ENCODE measurements around the gene RAB34. TPM values are rescaled to one million over a fixed set of nuclear protein-coding genes. Genes with fewer than 3 reads are reported as not detected.
A peak's percentile ranks its signal among the peaks of the same experiment; 100 is the strongest.

The RAB34 gene
- total and polyA plus RNA-seq, 7 donors, result 16.6 to 205 (median 146) TPM

DNA sequence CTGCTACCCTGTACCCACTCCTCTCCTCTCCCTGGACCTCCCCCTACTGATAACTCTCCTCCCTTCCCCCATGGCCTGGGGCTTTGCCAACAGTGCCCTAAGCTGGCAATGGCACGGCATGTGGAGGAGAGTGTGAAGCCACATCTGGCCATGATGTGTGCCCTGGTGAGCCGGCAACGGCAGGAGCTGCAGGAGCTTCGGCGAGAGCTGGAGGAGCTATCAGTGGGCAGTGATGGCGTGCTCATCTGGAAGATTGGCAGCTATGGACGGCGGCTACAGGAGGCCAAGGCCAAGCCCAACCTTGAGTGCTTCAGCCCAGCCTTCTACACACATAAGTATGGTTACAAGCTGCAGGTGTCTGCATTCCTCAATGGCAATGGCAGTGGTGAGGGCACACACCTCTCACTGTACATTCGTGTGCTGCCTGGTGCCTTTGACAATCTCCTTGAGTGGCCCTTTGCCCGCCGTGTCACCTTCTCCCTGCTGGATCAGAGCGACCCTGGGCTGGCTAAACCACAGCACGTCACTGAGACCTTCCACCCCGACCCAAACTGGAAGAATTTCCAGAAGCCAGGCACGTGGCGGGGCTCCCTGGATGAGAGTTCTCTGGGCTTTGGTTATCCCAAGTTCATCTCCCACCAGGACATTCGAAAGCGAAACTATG is 31.3 kb upstream of the RAB34 start:
- TF ChIP-seq POLR2A (IDR thresholded peaks at IDR 0.05), result no peak
- no peak overlapping the region for H3K27ac ChIP-seq
- DNase-seq, result no peak
- H3K4me3 ChIP-seq, result no peak overlapping the region
- H3K9me3 ChIP-seq, result no peaks in the 10 kb centered on the region
- 42 to 78% methylated on average over 18 of the region's 18 CpGs for WGBS, 2 donors
- H3K36me3 ChIP-seq, result peaks cover 0 to 9% (median 4%) of the 10 kb centered on the region in 4 donors
- peaks cover 0 to 39% (median 33%) of the 10 kb centered on the region in 4 donors for H3K4me1 ChIP-seq
- no peaks in the 10 kb centered on the region for H3K27me3 ChIP-seq
- intact Hi-C loops (cut with DNase I), result no loop called here

DNA sequence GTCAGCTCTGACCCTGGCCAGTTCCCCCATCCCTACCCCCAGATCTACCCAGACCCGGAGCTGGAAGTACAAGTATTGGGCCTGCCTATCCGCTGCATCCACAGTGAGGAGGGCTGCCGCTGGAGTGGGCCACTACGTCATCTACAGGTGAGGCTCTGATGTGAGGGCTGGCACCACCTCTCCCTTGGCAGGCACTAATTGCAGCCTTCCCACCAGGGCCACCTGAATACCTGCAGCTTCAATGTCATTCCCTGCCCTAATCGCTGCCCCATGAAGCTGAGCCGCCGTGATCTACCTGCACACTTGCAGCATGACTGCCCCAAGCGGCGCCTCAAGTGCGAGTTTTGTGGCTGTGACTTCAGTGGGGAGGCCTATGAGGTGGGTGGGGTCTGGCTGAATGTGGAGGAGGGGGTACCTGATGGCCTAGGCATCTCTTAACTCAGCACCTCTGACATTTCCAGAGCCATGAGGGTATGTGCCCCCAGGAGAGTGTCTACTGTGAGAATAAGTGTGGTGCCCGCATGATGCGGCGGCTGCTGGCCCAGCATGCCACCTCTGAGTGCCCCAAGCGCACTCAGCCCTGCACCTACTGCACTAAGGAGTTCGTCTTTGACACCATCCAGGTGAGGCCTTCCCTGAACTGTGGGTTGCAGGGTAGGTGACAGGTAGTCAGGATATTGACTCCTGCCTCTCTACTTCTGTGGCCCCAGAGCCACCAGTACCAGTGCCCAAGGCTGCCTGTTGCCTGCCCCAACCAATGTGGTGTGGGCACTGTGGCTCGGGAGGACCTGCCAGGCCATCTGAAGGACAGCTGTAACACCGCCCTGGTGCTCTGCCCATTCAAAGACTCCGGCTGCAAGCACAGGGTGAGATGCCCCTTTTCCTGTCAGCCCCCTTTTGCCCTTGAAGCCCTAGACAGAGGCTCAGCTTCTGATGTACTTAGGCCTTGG is 30.4 kb upstream of the RAB34 start:
- TF ChIP-seq POLR2A (IDR thresholded peaks at IDR 0.05), result no peak
- no peak for TF ChIP-seq EP300 (IDR thresholded peaks at IDR 0.05)
- TF ChIP-seq POLR2AphosphoS5 (IDR thresholded peaks at IDR 0.05), result no peak
- TF ChIP-seq, protein P1, sequence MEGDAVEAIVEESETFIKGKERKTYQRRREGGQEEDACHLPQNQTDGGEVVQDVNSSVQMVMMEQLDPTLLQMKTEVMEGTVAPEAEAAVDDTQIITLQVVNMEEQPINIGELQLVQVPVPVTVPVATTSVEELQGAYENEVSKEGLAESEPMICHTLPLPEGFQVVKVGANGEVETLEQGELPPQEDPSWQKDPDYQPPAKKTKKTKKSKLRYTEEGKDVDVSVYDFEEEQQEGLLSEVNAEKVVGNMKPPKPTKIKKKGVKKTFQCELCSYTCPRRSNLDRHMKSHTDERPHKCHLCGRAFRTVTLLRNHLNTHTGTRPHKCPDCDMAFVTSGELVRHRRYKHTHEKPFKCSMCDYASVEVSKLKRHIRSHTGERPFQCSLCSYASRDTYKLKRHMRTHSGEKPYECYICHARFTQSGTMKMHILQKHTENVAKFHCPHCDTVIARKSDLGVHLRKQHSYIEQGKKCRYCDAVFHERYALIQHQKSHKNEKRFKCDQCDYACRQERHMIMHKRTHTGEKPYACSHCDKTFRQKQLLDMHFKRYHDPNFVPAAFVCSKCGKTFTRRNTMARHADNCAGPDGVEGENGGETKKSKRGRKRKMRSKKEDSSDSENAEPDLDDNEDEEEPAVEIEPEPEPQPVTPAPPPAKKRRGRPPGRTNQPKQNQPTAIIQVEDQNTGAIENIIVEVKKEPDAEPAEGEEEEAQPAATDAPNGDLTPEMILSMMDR (IDR thresholded peaks at IDR 0.05), result no peak
- Histone ChIP-seq H3K27me3 (no peaks in the 10 kb centered on the region), H3K4me1 (peaks cover 0 to 44% (median 39%) of the 10 kb centered on the region in 4 donors), H3K4me3 (no peak overlapping the region), H3K36me3 (peaks cover 0 to 9% (median 4%) of the 10 kb centered on the region in 4 donors), H3K27ac (peak overlapping the region in 1 of 4 donors; percentile 84), H3K9me3 (no peaks in the 10 kb centered on the region)
- DNase-seq, result no peak
- 66 to 86% methylated on average over 18 of the region's 18 CpGs for WGBS, 2 donors
- intact Hi-C loops (cut with DNase I), result no loop called here

DNA sequence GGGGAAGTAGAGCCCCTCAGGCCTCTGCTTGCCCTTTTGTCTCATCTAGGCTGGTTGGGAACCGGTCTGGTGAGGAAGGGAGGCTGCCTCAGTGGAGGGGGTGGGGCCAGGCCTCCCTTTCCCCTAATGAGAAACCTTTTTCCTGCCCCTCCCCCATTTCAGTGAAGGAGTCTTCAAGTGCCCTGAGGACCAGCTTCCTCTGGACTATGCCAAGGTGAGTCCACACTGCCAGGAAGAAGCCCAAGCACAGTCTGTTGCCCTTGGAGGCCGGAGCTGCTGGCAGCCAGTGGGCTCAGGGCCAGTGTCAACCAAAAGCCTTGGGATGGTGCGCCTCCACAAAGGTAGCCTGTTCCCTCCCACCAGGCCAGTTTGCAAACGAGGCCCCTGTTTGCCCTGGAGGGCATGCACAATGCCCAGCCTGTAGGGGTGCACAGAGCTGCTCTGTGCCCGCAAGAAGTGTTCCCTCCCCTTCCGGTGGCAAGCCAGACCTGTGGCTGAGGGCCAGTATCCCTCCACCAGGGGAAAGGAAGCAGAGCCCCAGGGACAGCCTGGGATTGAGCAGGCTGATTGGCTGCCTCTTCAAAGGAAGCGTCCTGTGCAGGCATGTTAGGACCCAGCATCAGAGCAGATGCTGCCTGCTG is 29.5 kb upstream of the RAB34 start:
- H3K4me1 ChIP-seq, result peaks cover 0 to 50% (median 44%) of the 10 kb centered on the region in 4 donors
- intact Hi-C loops (cut with DNase I), result no loop called here
- H3K27me3 ChIP-seq, result no peaks in the 10 kb centered on the region
- H3K27ac ChIP-seq, result peak overlapping the region; percentile 20 to 90 (median 86)
- peaks cover 0 to 9% (median 4%) of the 10 kb centered on the region in 4 donors for H3K36me3 ChIP-seq
- no peaks in the 10 kb centered on the region for H3K9me3 ChIP-seq
- no peak overlapping the region for H3K4me3 ChIP-seq
- TF ChIP-seq POLR2AphosphoS5 (IDR thresholded peaks at IDR 0.05) (no peak), POLR2A (IDR thresholded peaks at IDR 0.05) (no peak), EP300 (IDR thresholded peaks at IDR 0.05) (no peak)
- TF ChIP-seq, protein P1 (IDR thresholded peaks at IDR 0.05), result no peak
- 15 to 55% methylated on average over 7 of the region's 7 CpGs for WGBS, 2 donors
- no peak for DNase-seq

DNA sequence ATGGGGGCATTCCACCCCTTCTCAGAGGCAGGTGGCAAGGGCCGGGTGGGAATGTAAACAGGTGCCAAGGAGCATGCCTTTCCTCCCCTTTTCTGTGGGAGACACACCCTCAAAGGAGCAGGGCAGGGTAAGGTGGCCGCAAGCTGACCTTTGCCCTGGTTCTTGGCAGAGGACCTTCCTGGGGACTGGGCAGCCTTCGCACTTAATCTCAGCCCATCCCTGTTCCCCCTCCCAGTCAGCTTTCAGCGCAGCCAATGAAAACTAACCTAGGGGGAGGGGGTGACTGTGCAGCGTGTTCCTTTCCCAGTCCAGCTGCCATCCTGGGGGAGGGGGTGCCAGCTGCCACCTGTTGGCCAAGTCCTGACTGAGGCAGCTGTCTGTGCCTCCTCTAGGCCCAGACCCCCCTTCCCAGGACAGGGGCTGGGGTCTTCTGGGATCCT is 29.0 kb upstream of the RAB34 start:
- Histone ChIP-seq H3K36me3 (peaks cover 0 to 9% (median 4%) of the 10 kb centered on the region in 4 donors), H3K9me3 (no peaks in the 10 kb centered on the region), H3K27ac (peak overlapping the region; percentile 20 to 90 (median 86)), H3K4me1 (peaks cover 0 to 50% (median 44%) of the 10 kb centered on the region in 4 donors), H3K4me3 (no peak overlapping the region), H3K27me3 (no peaks in the 10 kb centered on the region)
- intact Hi-C loops (cut with DNase I), result no loop called here
- TF ChIP-seq EP300 (IDR thresholded peaks at IDR 0.05) (no peak), POLR2AphosphoS5 (IDR thresholded peaks at IDR 0.05) (no peak), POLR2A (IDR thresholded peaks at IDR 0.05) (no peak)
- TF ChIP-seq, protein P1 (IDR thresholded peaks at IDR 0.05), result no peak
- no peak for DNase-seq
- 15 to 59% methylated on average over 5 of the region's 5 CpGs for WGBS, 2 donors

Measured in sigmoid colon (tissue), 7 donors.